ENCODE data around the gene PHOSPHO1.

The PHOSPHO1 gene

DNA sequence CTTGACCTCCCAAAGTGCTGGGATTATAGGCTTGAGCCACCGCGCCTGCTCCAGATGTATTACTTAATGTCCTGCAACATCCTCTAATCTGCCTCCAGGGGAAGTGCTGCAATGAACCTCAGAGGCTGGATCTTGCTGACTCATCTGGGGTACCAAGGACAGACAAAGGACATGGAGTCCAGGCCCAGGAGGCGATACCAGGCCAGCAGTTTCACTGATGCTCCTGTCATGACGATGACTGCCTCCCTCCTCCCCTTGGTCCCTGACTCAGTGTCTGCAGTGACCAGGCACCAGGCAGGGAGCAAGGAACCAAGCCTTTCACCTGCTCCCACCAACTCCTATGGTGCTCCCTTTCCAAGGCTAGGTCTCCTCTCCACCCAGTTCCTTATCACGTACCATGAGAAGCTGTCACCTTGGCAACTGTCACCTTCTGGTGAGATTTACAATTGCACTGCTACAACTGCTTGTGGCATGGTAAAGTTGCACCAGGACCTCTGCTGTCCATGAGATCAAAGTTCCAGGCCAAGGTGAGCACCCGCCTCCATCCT lies 21.6 kb upstream of the PHOSPHO1 start:
- no peak overlapping the region for H3K27ac ChIP-seq
- TF ChIP-seq, protein P1, sequence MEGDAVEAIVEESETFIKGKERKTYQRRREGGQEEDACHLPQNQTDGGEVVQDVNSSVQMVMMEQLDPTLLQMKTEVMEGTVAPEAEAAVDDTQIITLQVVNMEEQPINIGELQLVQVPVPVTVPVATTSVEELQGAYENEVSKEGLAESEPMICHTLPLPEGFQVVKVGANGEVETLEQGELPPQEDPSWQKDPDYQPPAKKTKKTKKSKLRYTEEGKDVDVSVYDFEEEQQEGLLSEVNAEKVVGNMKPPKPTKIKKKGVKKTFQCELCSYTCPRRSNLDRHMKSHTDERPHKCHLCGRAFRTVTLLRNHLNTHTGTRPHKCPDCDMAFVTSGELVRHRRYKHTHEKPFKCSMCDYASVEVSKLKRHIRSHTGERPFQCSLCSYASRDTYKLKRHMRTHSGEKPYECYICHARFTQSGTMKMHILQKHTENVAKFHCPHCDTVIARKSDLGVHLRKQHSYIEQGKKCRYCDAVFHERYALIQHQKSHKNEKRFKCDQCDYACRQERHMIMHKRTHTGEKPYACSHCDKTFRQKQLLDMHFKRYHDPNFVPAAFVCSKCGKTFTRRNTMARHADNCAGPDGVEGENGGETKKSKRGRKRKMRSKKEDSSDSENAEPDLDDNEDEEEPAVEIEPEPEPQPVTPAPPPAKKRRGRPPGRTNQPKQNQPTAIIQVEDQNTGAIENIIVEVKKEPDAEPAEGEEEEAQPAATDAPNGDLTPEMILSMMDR (IDR thresholded peaks at IDR 0.05), result no peak
- no peak for TF ChIP-seq ZFX (IDR thresholded peaks at IDR 0.05; ENCODE audit: borderline replicate concordance)

DNA sequence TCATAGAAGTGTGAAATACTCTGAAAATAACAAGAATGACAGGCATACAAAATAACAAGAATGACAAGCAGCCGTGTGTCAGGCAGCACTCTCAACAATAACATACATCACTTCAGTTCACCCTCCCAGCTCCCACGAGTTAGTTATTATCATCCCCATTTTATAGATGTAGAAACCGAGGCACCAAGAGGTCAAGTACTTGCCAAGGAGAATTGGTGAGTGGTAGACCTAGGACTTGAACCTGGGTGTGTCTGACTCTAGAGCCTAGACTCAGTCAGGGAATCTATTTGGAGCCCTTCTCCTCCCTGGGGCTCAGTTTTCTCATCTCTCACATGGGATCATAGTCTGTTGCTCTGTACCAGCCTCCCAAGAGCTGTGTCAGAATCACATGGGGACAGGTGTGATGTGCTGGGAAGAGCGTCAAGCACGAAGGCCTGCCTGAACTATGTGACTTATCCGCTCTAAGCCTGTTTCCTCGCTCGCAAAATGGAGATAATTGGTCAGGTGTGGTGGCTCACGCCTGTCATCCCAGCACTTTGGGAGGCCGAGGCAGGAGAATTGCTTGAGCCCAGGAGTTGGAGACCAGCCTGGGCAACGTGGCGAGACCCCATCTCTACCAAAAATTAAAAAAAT lies 19.4 kb upstream of the PHOSPHO1 start:
- no peak overlapping the region for H3K27ac ChIP-seq
- TF ChIP-seq ZFX (IDR thresholded peaks at IDR 0.05; ENCODE audit: borderline replicate concordance), result no peak
- TF ChIP-seq, protein P1 (IDR thresholded peaks at IDR 0.05), result no peak

DNA sequence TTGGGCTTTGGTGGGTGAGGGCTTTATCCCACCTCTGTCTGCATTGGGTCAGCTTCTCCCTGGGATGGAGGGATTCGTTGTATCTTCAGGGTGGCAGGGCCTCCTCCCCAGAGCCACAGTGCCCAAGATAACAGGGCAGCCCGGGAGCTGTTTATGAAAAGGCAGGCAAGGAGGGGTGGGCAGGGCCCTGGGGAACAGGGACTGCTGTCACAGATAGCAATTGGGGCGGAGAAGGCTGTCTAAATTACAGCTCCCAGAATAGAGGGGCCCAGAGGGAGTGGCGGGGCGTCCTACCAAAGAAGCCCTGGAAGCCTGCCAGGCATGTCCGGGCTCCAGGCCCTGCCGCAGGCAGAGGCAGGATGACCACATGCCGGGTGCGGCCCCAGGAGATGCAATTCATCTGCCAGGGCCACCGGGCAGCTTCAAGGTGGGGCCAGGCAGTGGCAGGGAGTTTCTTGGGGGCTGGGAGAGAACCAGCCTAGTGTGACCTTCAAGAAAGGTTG lies 18.8 kb upstream of the PHOSPHO1 start:
- TF ChIP-seq ZFX (IDR thresholded peaks at IDR 0.05; ENCODE audit: borderline replicate concordance), result no peak
- TF ChIP-seq, protein P1 (IDR thresholded peaks at IDR 0.05), result no peak
- H3K27ac ChIP-seq, result no peak overlapping the region

DNA sequence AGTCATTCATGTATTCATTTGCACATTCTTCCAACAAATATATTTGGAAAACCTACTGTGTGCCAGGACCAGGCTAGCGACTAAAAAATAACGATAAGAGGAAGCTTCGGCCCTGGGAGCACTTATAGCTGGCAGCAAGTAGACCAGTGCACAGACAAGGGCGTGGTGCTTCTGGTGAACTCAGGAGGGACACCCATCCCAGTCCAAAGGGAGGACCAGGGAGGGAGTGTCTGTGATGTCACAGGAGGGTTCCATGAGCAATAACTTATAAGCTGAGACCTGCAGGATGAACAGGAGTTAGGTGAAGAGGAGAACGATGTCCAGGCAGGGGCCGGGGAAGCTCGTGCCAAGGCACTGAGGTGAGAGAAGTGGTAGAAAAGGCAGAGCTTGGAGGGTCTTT lies 17.4 kb upstream of the PHOSPHO1 start:
- H3K27ac ChIP-seq, result no peak overlapping the region
- TF ChIP-seq, protein P1 (IDR thresholded peaks at IDR 0.05), result no peak
- no peak for TF ChIP-seq ZFX (IDR thresholded peaks at IDR 0.05; ENCODE audit: borderline replicate concordance)

DNA sequence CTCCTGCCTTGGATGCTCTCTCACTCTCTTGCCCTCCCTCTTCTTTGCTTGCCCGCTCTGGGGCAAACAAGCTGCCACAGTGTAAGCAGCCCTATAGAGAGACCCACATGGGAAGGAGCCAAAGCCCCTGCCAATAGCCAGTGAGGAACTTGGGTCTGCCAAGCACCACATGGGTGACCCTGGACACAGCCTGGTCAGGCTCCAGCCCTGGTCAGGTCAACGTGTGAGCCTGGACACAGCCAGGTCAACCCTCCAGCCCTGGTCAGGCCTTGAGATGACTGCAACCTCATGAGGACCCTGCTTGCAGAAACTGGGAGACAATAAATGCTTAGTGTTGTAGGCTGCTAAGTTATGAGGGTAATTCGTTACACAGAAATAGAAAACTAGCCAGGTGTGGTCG lies 14.3 kb upstream of the PHOSPHO1 start:
- TF ChIP-seq ZFX (IDR thresholded peaks at IDR 0.05; ENCODE audit: borderline replicate concordance), result no peak
- TF ChIP-seq, protein P1 (IDR thresholded peaks at IDR 0.05), result no peak

DNA sequence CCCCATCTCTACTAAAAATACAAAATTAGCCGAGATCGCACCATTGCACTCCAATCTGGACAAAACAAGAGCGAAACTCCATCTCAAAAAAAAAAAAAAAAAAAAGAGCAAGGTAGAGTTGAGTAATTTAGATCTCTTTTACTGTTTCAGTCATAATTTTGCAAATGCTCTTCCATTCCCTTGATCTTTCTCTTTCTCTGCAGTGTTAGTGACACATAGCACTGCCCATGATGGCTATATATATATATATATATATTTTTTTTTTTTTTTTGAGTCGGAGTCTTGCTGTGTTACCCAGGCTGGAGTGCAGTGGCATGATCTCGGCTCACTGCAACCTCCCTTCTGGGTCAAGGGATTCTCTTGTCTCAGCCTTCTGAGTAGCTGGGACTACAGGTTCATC lies 12.2 kb upstream of the PHOSPHO1 start:
- no peak overlapping the region for H3K27ac ChIP-seq
- TF ChIP-seq, protein P1 (IDR thresholded peaks at IDR 0.05), result no peak

More for the DNA sequence above, 14.3 kb upstream of the PHOSPHO1 start:
- H3K27ac ChIP-seq, result no peak overlapping the region

DNA sequence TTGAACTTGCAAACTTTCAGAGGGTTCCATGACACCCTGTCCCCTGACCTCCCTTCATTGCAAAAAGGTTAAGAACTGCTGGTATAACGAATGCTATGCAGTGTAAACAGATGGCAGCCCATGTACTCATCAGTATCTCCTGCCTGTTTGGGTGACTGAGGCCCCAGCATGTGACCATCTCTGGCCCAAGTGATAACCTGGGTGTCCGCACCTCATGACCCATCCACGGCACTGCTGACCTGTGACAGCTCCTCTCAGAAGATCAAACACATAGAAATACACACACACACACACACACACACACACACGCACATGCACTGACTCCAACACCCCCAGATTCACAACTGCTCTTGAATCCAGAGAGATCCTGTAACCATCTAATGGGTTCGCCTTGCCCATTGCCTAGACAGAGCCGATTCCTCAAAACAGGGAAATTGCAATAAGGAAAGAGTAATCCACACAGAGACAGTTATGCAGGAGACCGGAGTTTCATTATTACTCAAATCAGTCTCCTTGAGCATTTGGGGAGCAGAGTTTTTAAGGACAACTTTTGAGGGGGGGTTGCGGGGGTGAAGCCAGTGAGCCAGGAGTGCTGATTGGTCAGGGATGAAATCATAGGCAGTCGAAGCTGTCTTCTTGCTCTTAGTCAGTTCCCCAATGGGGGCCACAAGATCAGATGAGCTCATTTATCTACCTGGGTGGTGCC lies 11.3 kb upstream of the PHOSPHO1 start:
- TF ChIP-seq, protein P1 (IDR thresholded peaks at IDR 0.05), result no peak
- TF ChIP-seq ZFX (IDR thresholded peaks at IDR 0.05; ENCODE audit: borderline replicate concordance), result no peak
- H3K27ac ChIP-seq, result no peak overlapping the region
